HG02884 (cell line): Measurements from ENCODE around the gene ELOA.
"Not testable (repeated sequence)": the region's sequence is repeated elsewhere in the genome, so short reads cannot be mapped to it uniquely, and the experiment has no call there.

ENCODE experiments used
- ATAC-seq: cut with Tn5 transposase; IDR thresholded peaks from one replicate; pipeline ENCODE4 v1.9.1; 2021; ENCODE audit warnings: mild to moderate bottlenecking, moderate library complexity; ENCODE audit not compliant: unreplicated experiment

ELOA gene

DNA sequence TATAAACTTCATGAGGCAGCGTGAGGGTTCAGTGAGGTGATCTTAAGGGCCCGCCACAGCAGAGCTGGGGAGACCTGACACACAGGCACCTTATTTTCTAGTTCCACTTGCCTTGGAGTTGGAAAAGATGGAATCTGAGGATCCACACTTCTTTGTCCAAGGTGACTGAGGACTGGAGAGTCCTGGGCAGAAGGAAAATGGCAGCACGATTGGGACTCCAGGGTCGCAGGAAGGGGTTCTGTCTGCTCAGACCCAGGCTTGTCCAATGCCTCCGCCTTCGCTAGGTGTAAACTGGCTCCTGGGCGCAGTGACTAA lies 55.9 kb downstream of the ELOA start:
- no peak for ATAC-seq

DNA sequence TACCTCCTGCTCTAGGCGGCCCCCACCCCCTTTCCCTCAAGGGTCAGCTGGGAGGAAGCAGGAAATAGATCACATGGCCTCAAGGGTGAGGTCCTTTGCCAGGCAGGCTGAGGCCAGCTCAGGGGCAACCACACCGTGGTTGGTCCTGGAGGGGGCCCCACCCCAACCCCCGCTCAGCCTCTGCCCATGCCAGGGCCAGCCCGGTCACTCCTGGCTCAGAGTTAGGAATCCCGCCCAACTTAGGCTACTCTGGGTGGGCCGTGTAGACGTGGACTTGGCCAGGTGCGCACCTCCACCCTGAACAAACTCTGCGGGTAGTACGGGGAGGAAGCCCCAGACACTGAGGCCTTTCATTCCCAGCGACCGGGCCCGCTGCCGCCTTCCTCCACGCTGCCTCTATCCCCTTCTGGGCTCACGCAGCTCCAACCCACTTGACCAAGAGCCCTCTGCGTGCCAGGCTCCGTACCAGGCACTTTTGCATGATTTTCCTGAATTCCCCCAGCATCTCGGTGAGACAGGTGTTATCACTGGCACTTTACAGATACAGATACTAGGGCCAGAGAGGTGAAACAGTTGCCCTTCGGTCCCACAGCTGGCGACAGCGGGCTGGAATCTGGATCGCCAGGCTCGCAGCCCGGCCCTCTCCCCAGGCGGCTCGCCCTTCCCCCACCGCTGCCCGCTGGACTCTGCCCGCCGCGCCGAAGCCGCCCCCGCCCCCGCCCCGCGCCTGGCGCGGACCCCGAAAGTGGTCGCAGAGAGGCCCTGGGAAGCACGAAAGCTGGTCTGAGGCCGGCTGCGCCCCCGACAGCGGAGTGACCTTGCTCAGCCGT lies 56.5 kb downstream of the ELOA start:
- no peak for ATAC-seq

GRCh38 chr1:23800400-23801337 lies 57.4 kb downstream of the ELOA start, which contains the start of gene GALE:
Gene GALE, minus strand, starts transcription at chr1:23800754. Its CDS starts 1,747 bp downstream, at chr1:23799007.
- peak; percentile 67 for ATAC-seq

DNA sequence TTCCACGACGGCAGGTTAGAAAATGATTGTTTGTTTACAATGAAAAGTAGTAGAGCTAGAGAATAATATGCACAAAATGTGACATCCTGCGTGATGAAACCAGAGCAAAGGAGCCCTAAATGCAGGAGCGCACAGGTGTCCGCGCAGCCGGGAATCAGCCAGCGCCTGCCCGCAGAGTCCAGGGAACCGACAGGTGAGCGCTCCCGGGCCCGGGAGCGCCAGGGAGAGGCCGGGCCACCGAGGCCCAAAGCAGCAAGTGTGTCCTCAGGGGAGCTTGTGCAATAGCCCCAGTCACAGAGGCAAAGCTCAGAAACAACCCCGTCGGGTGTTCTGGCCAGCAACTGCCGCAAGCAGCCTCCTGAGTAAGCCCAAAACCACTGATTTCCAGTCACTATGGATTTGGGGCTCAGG lies 58.1 kb downstream of the ELOA start:
- ATAC-seq, result no peak

DNA sequence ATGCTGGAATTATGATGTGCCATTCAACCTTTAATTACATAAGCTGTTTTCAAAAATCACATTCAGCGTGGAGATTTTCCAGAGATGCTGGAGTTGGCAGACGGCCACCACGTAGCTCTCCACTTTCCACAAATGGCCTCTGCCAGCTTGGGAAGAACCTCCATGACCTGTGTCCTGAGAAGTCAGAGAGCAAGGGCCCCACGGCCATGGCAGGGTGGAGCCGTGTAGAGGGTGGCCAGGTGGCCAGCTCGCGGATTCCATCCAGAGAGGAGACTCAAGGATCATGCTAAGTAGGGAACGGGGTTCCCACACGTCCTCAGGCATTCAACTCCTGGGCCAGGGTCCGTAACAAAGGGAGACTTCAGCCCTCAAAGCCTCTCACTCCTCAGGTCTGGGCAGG lies 58.6 kb downstream of the ELOA start:
- no peak for ATAC-seq

DNA sequence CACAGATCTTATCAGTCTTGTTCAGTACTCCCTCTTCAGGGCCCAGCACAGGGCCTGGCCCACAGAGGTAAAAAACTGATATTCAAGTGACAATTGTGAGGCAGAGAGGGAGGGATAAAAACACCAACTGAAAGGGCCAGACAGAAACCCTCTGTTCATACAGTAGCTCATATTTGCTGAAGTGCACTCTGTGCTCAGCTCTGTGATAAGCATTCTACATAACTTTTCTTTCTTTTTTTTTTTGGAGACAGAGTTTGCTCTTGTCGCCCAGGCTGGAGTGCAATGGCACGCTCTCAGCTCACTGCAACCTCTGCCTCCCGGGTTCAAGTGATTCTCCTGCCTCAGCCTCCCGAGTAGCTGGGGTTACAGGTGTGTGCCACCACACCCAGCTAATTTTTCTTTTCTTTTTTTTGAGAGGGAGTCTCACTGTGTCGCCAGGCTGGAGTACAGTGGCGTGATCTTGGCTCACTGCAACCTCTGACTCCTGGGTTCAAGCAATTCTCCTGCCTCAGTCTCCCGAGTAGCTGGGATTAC lies 59.6 kb downstream of the ELOA start:
- not testable (repeated sequence) for ATAC-seq

DNA sequence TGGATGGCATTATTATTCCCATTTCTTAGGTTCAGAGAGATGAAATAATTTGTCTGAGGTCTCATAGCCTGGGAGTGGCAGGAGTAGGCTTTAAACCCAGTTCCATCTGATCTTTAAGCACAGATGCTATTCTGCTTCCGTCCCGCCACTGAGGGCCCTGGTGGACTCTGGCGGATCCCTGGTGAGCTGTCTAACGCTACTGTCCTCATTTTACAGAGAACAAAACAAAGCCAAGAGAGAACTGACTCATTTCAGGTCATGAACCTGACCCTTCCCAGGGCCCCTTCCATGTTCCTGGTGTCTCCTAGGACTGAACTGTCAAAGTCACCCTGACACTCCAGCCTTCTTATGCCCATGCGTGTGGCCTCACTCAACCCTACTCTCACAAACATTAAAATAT lies 60.4 kb downstream of the ELOA start:
- no peak for ATAC-seq

- ATAC-seq, result no peak
Observed at GRCh38 chr1:23804183-23804835, 61.0 kb downstream of the ELOA start.

- ATAC-seq, result no peak
Observed at GRCh38 chr1:23805025-23805424, 61.8 kb downstream of the ELOA start.

- ATAC-seq, result no peak
Observed at GRCh38 chr1:23806280-23806679, 63.0 kb downstream of the ELOA start.

DNA sequence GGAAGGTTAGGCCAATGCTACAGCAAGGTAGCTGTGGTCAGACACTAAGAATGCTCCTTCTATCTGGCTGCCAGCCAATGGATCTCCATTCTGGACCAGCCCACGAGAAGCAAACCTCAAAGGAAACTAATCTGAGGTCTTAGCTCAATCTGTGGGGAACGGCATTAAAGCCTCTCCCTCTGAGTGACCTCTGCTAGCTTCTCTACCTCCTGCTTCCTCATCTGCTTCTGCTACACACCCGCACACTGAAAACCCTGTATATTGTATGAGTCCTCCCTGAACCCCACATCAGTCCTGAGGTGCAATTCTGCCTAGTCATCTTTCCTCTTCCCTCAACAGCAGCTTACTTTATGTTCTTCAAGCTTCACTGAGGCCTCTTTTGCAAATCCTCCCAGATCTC lies 64.2 kb downstream of the ELOA start:
- ATAC-seq, result no peak

GRCh38 chr1:23809751-23810171 lies 66.5 kb downstream of the ELOA start:
- peak; percentile 63 for ATAC-seq

GRCh38 chr1:23810818-23811540 lies 67.7 kb downstream of the ELOA start:
- no peak for ATAC-seq
